K562 (cell line): ENCODE data around the gene PDHX. TPM values are rescaled to one million over a fixed set of nuclear protein-coding genes. Genes with fewer than 3 reads are reported as not detected.

Experiments used
- ATAC-seq: fragments of 200-7000 bp; cut with Tn5 transposase; 3 replicates; pipeline ENCODE4 v1.9.1; 2020; ENCODE audit warnings: moderate library complexity
- BruUV-seq: library from RNA; stranded (reverse); fragments of 400-500 nt; replicated peaks from 2 replicates; lab custom pipeline; 2021; lab: Mats Ljungman, UMichigan
- CTCF ChIA-PET: fragments of 300-600 bp; formaldehyde crosslinking; extraction: SDS; loops from one replicate; lab custom pipeline; 2021; ENCODE audit warnings: low intra/inter-chr PET ratio; lab: Yijun Ruan, JAX
- POLR2A ChIA-PET: fragments of 300-600, 350-650 bp; sonication (Branson Sonifier 250); formaldehyde crosslinking; extraction: SDS; loops from one replicate; lab custom pipeline; 2021; ENCODE audit warnings: antibody characterized with exemption, inconsistent platforms; lab: Yijun Ruan, JAX
- DNase-seq, 4 experiments: peaks; one replicate each; pipeline versions ENCODE4 v3.0.0 to v3.0.0-alpha.2; 2011 to 2018; ENCODE audit warnings: low spot score in 3 of 4, mixed read lengths in 3 of 4; ENCODE audit errors: extremely low read depth in 1 of 4
- FAIRE-seq: peaks from 2 replicates; lab custom pipeline; 2011; peaks lifted over from hg19 to GRCh38; lab: Jason Lieb, UNC
- H2AFZ ChIP-seq: 2 replicates; pipeline ENCODE4 v1.6.0; 2011; ENCODE audit warnings: low read depth, low read length, control low read depth, inconsistent platforms
- H3K27ac ChIP-seq: fragments of 200-600 bp; 3 replicates; pipeline ENCODE4 v1.8.0; 2011; ENCODE audit warnings: low read depth, mild to moderate bottlenecking, control low read depth, inconsistent platforms, low read length, moderate library complexity, mixed read lengths; ENCODE audit errors: extremely low read depth
- H3K27me3 ChIP-seq, 2 experiments: fragments of 300-600 bp in 1 of 2; 2 replicates in 1 of 2; 3 replicates in 1 of 2; pipeline versions ENCODE4 v1.6.0 to v1.8.0; 2011; ENCODE audit warnings: inconsistent platforms in 2 of 2, low read length in 2 of 2, mild to moderate bottlenecking in 1 of 2, mixed read lengths in 1 of 2, moderate library complexity in 1 of 2; ENCODE audit not compliant: control insufficient read depth in 2 of 2, insufficient read depth in 2 of 2
- H3K36me3 ChIP-seq: fragments of 300-600 bp; 3 replicates; pipeline ENCODE4 v1.8.0; 2011; ENCODE audit warnings: mild to moderate bottlenecking, low read length, inconsistent platforms; ENCODE audit not compliant: control insufficient read depth, insufficient read depth
- H3K4me1 ChIP-seq, 2 experiments: fragments of 200-600 bp in 1 of 2; replicated peaks in 1 of 2; 2 replicates in 1 of 2; 3 replicates in 1 of 2; pipeline versions ENCODE4 v1.5.1 to v1.8.0; 2011; ENCODE audit warnings: inconsistent platforms in 2 of 2, low read length in 2 of 2, mild to moderate bottlenecking in 1 of 2, mixed read lengths in 1 of 2, moderate library complexity in 1 of 2; ENCODE audit not compliant: control insufficient read depth in 2 of 2, insufficient read depth in 2 of 2
- H3K4me2 ChIP-seq: 2 replicates; pipeline ENCODE4 v1.6.1; 2011; ENCODE audit warnings: low read length, control low read depth, inconsistent platforms, mixed read lengths; ENCODE audit not compliant: insufficient read depth
- H3K4me3 ChIP-seq: fragments of 200-600 bp; sonication (generic), shearing (Covaris generic); 2 replicates; pipeline ENCODE4 v1.5.1; 2016; ENCODE audit warnings: control low read depth, inconsistent platforms
- H3K79me2 ChIP-seq: fragments of 200-600 bp; 3 replicates; pipeline ENCODE4 v1.8.0; 2011; ENCODE audit warnings: low read length, inconsistent platforms; ENCODE audit not compliant: control insufficient read depth, insufficient read depth
- H3K9ac ChIP-seq, 2 experiments: 2 replicates each; pipeline versions ENCODE4 v1.6.0 to v1.6.1; 2011; ENCODE audit warnings: low read depth in 2 of 2, low read length in 2 of 2, control low read depth in 1 of 2, inconsistent platforms in 1 of 2, mild to moderate bottlenecking in 1 of 2, mixed read lengths in 1 of 2; ENCODE audit not compliant: insufficient read depth in 1 of 2
- H3K9me1 ChIP-seq: one replicate; pipeline ENCODE4 v1.6.0; 2011; ENCODE audit warnings: inconsistent platforms, mild to moderate bottlenecking, low read length, moderate library complexity; ENCODE audit not compliant: control insufficient read depth, insufficient read depth
- H3K9me3 ChIP-seq: replicated peaks from 2 replicates; pipeline ENCODE4 v1.5.1; 2011; ENCODE audit warnings: low read depth, low read length, inconsistent platforms; ENCODE audit not compliant: control insufficient read depth, insufficient read depth
- H4K20me1 ChIP-seq: replicated peaks from 2 replicates; pipeline ENCODE4 v1.6.1; 2011; ENCODE audit warnings: low read length, inconsistent platforms, mixed read lengths; ENCODE audit not compliant: control insufficient read depth, insufficient read depth
- BRF1 ChIP-seq: IDR thresholded peaks from 3 replicates; pipeline ENCODE4 v1.6.1; 2011; ENCODE audit warnings: borderline replicate concordance, mild to moderate bottlenecking; ENCODE audit not compliant: insufficient read length; ENCODE audit errors: extremely low read depth
- CBFA2T2 ChIP-seq: fragments of 450-650 bp; conservative IDR thresholded peaks from 2 replicates; pipeline ENCODE4 v1.6.1; 2017; ENCODE audit warnings: mild to moderate bottlenecking
- CREB5 ChIP-seq: fragments of 250-450 bp; sonication (Bioruptor Pico); IDR thresholded peaks from 2 replicates; pipeline ENCODE4 v1.5.0; 2020; ENCODE audit warnings: mild to moderate bottlenecking
- DNMT1 ChIP-seq: fragments of 450-650 bp; IDR thresholded peaks from 2 replicates; pipeline ENCODE4 v1.6.1; 2016; ENCODE audit warnings: antibody characterized with exemption, mild to moderate bottlenecking
- EGR1 ChIP-seq: fragments of 450-650 bp; conservative IDR thresholded peaks from 2 replicates; pipeline ENCODE4 v1.6.1; 2017; ENCODE audit warnings: mild to moderate bottlenecking
- HBP1 ChIP-seq: fragments of 450-650 bp; formaldehyde crosslinking; IDR thresholded peaks from 2 replicates; pipeline ENCODE4 v1.4.0; 2022; ENCODE audit warnings: missing genetic modification characterization
- HDAC1 ChIP-seq, 2 experiments: fragments of 450-650 bp; IDR thresholded peaks; 2 replicates each; pipeline ENCODE4 v1.6.1; 2016 to 2017; ENCODE audit warnings: inconsistent platforms in 1 of 2, mild to moderate bottlenecking in 1 of 2, moderate library complexity in 1 of 2
- KAT7 ChIP-seq: sonication (generic); formaldehyde crosslinking; IDR thresholded peaks from 2 replicates; pipeline ENCODE4 v1.8.0; 2022; ENCODE audit warnings: missing genetic modification reagents, mild to moderate bottlenecking, borderline replicate concordance
- PHB ChIP-seq: fragments of 250-450 bp; sonication (Bioruptor Pico); IDR thresholded peaks from 2 replicates; pipeline ENCODE4 v1.5.0; 2021
- RREB1 ChIP-seq: fragments of 250-450 bp; sonication (Bioruptor Pico); IDR thresholded peaks from 2 replicates; pipeline ENCODE4 v1.4.0; 2020
- SLC30A9 ChIP-seq: fragments of 250-450 bp; sonication (Bioruptor Pico); IDR thresholded peaks from 2 replicates; pipeline ENCODE4 v1.8.0; 2022; ENCODE audit warnings: mild to moderate bottlenecking, moderate library complexity
- TCF3 ChIP-seq: sonication (generic); formaldehyde crosslinking; IDR thresholded peaks from 2 replicates; pipeline ENCODE4 v1.4.0; 2020; ENCODE audit warnings: mild to moderate bottlenecking, missing genetic modification reagents
- ZC3H11A ChIP-seq: IDR thresholded peaks from 2 replicates; pipeline ENCODE4 v1.6.1; 2012; ENCODE audit warnings: low read depth, low read length, improper control_type of control experiment
- ZNF146 ChIP-seq: IDR thresholded peaks from one replicate; pipeline ENCODE4 v1.6.1; 2018; ENCODE audit warnings: missing compliant biosample characterization; ENCODE audit not compliant: unreplicated experiment
- WGBS: fragments of 100-300 bp; shearing (Covaris generic); methylation state at CpG from one replicate; pipeline ENCODE4 v1.1.6; 2016; ENCODE audit warnings: low coverage, mixed read lengths; ENCODE audit not compliant: insufficient coverage; ENCODE audit errors: missing lambda C conversion rate; 5-methylcytosine and 5-hydroxymethylcytosine counted together
- in situ Hi-C: fragments of 300-500 bp; cut with MboI; formaldehyde crosslinking; loops from 4 replicates; pipeline ENCODE4 v1.15.0; 2018; ENCODE audit warnings: inconsistent platforms, mixed read lengths
- intact Hi-C: fragments of 100-400 bp; cut with micrococcal nuclease; formaldehyde crosslinking; loops from 2 replicates; pipeline ENCODE4 v1.14.2; 2022
- polyA plus RNA-seq, 8 experiments: library from polyadenylated mRNA; depleted of rRNA in 4 of 8; stranded (reverse) in 5 of 8; unstranded in 3 of 8; fragments of >200 nt; fragmentation: Nextera tagmentation in 2 of 8; fragmentation: Illumina TruSeq in 1 of 8; extraction: Ambion mirVana in 2 of 8; extraction: Trizol in 1 of 8; gene quantifications; 2 replicates each; pipeline versions ENCODE4 v1.2.1 to v1.2.3, GENCODE V29; 2011 to 2014; ENCODE audit warnings: inconsistent platforms in 1 of 8, missing spikeins in 1 of 8
- total RNA-seq, 7 experiments: library from RNA; depleted of rRNA in 6 of 7; stranded (reverse); fragments of >200 nt in 6 of 7; fragmentation: Illumina TruSeq in 2 of 7; extraction: Trizol in 2 of 7; gene quantifications; 2 replicates each; pipeline versions ENCODE4 v1.2.1 to v1.2.3, GENCODE V29; 2011 to 2021; ENCODE audit warnings: low replicate concordance in 1 of 7

Gene PDHX
- total and polyA plus RNA-seq, 9 of the 15 experiments (the other 6 are each of a cell fraction or from before 2014, with no cell fraction given) = 20.8 to 43.5 (median 31.2) TPM

GRCh38 chr11:34870548-34871196 is 45.7 kb upstream of the PDHX start:
- Histone ChIP-seq H3K27me3 (no peaks in the 10 kb centered on the region), H3K9ac (peak overlapping the region in 1 of 2 experiments; percentile 45; a peak in 1 of 4 replicates), H3K4me2 (no peak overlapping the region), H4K20me1 (no peaks in the 10 kb centered on the region), H2AFZ (no peak overlapping the region; the same call in 1 of the 2 replicates), H3K4me3 (no peak overlapping the region), H3K79me2 (no peaks in the 10 kb centered on the region), H3K9me1 (no peaks in the 10 kb centered on the region), H3K4me1 (no peaks in the 10 kb centered on the region; a peak in 2 of 5 replicates), H3K27ac (no peak overlapping the region), H3K9me3 (no peaks in the 10 kb centered on the region), H3K36me3 (no peaks in the 10 kb centered on the region)
- BruUV-seq = no TSS peak
- FAIRE-seq (no peak), DNase-seq (no peak), ATAC-seq (no peak)
- POLR2A ChIA-PET = interaction anchor here (1.5 kb wide), 1 partner anchor 15 kb away, joined by 6 read pairs; no protein-coding TSS in a partner anchor
- in situ Hi-C loops = no loop called here
- 29% methylated on average over 4 of the region's 5 CpGs for WGBS
- CTCF ChIA-PET = no interaction called here
- intact Hi-C loops = no loop called here
- no peak for TF ChIP-seq KAT7 (CRISPR knock-in tag)
- TF ChIP-seq ZNF146 (CRISPR knock-in tag) = no peak
- TF ChIP-seq CREB5 = no peak
- no peak for TF ChIP-seq HDAC1 (IDR thresholded peaks at IDR 0.05)
- TF ChIP-seq DNMT1 = no peak
- TF ChIP-seq CBFA2T2 = no peak
- TF ChIP-seq EGR1 = no peak
- TF ChIP-seq RREB1 = no peak
- TF ChIP-seq BRF1 = no peak
- TF ChIP-seq HBP1 (CRISPR knock-in tag) = no peak
- TF ChIP-seq TCF3 = peak; percentile 36; the same call in 1 of the 2 replicates
- TF ChIP-seq PHB = no peak
- no peak for TF ChIP-seq ZC3H11A
- no peak for TF ChIP-seq SLC30A9 (CRISPR knock-in tag)
